NCI-H187 treated with DMSO at 0.1 percent for 48 hours (cell line): ENCODE measurements around the gene CPNE5.

Source experiments
- DNase-seq: peaks from one replicate; lab custom pipeline; 2025; lab: John Stamatoyannopoulos, UW

Gene CPNE5

DNA sequence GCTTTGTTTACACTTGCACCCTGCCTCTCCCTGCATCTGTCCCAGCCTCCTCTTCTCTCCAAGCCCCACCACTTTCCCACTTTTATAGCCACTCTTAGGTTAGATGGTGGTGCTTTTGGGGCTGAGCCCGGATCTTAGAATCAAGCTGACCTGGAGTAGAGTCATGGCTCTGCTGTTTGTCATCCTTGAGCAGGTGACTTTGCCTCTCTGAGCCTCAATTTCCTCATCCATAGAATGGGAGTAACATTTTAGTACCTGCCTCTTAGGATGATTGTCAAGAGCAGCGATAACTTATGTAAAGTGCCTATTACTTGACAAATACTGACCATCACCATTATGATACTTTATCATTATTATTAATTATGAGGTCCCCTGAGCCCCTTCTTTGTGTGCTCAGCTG is 48.2 kb downstream of the CPNE5 start:
- DNase-seq, result no peak

DNA sequence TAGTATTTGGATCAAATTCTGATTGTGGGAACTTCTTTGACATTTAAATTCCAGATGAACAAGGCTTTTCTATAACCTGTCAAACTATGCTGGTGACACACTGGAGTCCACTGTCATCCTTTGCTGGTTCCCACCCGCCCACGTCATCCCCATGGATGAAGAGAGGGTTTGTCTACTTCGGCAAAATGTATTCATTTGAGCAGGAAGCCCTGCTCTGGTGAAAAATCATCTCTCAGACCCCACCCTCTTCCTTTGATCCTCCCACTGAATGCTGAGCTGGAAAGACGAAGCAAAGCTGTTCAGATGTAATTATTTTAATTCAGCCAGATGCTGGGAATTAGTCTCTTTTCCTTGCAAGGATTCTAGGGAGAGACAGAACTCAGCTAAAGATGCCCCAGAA is 50.5 kb downstream of the CPNE5 start:
- no peak for DNase-seq

DNA sequence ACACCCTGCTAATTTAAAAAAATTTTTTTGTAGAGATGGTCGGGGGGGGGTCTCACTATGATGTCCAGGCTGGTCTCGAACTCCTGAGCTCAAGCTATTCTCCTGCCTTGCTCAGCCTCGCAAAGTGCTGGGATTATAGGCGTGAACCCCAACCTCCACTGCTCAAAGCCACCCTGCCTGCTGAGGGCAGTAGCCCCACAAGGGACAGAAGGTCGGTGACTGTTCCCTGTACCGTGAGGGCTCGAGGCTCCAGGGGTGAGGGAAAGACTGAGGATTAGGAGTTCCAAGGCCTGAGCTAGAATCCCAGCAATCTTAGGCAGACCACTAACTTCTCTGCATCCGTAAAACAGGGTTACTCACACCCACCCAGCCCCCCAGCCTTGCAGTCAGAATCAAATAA is 51.1 kb downstream of the CPNE5 start:
- no peak for DNase-seq

DNA sequence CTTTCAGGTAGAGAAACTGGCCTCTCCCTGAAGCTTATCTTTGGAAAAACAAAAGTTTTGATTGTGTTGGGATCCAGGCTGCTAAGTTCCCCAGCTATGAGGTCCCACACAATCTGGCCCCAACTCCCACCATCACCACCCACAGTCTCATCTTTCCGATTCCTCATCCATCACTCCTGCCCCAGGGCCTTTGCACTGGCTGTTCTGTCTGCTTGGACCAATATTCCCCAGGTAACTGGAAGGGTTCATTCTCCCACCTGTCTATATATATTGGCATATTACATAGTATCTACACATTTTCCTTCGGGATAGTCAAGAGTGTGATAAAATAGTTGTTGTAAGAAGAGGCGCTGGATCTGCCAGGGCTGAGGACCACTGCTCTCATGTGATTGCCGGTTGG is 52.0 kb downstream of the CPNE5 start:
- no peak for DNase-seq

DNA sequence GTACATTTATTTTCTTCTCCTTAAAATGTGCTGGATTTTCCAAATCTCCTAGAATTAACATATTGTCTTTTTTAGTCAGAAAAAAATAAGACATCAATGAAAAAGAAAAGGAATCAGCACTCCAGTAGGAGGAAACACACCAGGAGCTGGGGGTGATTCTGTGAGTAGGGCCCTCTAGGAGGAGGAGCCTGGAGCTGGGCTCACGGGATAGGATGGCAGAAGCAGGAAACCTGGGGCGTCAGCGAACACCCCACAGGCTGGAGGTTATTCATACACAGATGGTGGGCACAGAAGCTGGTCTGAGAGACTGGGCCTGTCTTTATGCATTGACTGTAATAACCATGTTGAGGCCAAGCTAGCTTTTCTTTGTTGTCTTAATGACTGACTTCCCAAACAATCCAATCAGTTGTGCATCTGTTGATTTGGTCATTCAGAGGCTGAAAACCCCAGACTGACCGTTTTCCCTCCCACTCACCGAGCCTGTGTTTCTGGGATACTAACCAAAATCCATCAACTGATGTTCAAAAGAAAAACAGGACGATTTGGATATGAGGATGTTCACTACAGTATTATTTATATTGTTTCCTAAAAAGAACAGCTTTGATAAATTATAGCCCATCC is 53.1 kb downstream of the CPNE5 start:
- no peak for DNase-seq

DNA sequence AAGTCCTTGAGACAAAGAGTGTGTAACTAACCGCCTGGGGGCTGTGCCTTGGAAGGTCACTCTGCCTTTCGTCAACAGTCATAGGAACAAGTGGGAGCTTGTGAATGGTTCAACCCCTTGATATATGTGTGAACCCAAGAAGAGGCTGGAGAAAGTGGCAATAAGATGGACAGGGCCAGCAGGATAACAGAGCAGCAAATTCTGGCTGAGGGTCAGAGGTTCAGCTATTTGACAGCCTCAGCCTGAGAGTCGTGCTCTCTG is 54.9 kb downstream of the CPNE5 start:
- no peak for DNase-seq

DNA sequence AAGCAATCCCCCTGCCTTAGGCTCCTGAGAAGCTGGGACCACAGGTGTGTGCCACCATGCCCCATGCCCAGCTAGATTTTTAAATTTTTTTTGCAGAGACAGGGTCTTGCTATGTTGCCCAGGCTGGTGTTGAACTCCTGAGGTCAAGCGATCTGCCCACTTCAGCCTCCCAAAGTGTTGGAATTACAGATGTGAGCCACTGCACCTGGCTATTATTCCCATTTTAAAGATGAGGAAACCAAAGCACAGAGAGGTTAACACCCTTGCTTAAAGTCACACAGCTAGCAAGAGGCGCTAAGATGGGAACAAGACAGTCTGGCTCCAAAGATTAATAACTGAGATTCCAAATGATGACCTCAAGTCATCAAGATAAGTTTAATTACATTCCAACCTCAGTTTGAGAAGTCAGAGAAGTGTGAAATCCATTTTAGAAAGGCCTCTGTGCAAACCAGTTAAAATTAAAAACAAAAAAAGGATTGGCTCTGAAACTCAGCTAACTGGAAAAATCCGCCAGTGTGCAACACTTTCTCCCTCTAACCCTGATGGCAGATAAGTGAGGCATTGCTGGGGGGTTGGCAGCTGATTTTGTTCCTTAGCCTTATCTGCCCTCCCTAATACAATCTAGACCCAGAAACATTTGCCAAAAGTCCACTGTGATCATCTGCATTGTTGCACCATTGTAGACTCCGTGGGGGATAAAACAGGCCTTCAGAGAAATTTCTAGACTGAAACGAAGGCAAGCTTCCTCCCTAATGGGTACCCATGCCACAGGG is 55.5 kb downstream of the CPNE5 start:
- DNase-seq, result no peak

DNA sequence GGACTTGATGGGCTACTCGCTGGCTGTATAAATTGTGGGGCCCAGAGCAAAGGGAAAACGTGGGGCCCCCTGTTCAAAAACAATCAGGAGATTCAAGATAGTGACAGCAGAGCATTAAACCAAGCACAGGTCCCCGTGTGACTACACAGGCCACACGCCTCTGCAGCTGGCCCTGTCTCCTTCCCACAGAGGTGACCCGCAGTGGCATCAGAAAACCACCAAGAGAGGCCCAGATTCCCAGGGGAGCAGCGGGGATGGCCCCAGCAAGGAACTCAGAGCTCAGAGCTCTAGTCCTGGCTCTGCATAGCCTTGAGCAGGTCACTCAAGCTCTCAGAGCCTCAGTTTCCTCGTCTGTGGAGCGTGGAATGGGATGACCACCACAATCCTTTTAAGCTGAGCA is 57.6 kb downstream of the CPNE5 start:
- DNase-seq, result no peak

DNA sequence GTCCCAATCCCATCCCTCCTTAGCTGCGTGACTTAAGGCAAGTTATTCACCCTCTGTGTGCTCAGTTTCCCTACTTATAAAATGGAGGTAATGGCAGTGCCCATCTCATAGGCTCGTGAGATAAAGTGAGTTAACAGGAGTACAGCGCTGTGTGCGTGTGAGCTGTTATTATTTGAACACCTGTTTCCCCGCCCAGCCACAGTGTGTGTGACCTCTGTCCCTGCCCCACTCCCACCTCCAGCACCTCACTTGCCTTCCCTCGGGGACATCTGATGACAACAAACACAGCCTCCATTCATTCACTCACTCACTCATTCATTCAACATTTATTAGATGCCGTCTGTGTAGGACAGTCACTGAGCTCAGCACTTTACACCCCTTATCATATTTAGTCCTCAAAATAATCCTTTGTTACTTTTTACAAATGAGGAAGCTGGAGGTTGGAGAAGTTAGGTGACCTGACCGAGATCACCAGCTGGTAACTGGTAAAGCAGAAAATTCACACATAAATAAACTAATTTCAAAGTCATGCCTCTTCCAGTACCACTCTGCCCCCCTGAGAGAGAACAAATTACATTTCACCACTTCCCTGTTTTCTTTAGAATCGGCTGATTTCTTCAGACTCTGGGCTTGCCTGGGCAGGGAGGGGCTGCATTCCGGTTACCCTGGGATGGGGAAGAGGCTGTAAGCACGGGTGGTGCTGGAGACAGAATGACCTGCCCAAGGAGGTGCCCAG is 58.6 kb downstream of the CPNE5 start:
- no peak for DNase-seq

DNA sequence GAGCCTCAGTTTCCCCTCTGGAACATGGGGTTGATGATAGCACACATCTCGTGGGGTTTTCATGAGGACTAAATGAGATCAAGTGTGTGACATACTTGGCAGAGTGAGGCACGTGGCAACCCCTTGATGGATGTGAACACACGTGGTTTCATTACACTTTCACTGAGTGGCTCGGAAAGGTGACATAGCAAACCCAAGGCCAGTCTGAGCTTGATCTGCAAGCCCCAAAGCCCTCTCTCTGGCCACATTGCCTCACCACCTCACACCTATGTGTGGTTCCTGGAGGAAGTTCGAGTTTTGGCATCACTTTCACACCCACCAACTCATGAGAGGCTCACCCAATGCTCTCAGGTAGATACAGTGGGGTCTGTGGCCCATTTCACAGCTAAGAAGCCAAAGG is 60.0 kb downstream of the CPNE5 start:
- DNase-seq, result no peak

DNA sequence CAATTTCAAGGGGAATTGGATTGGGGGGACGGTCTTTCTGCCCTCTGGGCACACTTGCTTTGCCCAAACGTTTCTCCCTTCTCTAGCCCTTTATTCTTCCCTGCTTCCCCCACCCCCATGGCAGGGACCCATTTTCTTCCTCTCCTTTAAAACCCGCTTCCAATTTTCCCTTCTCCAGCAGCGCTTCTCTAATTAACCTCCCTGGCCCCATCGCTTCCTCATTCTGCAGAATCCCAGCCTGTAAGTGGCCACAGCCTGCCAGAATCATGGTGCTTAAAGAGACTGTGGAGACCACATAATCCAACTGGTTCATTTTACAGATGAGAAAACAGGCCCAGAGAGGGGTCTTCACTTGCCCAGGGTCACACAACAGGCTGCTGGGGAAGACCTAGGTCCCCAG is 61.4 kb downstream of the CPNE5 start:
- DNase-seq, result no peak

DNA sequence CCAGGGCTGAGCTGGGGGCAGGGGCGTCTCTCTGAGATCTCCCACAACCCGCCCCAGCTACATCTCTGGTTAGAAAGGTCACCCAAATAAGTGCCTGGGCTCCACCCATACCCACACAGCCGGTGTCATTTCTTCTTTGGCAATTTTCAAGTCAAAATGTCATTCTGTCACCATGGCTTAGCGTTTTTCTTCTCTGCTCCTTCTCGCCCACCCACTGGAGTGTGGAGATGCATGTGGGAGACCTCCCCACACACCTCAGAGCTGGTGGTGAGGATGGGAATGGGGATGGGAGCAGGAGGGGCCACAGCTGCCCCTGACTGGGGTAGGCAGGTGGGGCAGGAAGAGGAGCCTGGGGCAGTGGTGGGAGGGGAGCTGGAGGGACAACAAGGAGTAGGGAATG is 63.1 kb downstream of the CPNE5 start:
- no peak for DNase-seq

DNA sequence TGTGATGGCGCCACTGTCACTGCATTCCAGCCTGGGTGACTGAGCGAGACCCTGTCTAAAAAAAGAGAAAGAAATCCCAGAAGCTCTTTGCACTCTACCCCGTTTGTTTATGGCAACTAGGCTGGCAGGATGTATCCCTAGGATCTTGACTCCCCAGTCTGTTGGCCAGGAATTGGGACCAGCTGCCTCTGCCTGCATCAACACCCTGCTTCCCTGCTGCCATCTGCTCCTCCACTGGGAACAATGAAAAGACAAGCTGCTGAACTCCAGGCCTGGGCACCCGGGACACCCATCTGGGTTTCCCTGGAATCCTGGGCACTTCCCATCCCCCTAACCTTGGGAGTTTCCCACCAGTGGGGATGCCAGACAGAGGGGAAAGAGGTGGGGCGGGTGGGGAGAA is 64.9 kb downstream of the CPNE5 start:
- DNase-seq, result no peak

DNA sequence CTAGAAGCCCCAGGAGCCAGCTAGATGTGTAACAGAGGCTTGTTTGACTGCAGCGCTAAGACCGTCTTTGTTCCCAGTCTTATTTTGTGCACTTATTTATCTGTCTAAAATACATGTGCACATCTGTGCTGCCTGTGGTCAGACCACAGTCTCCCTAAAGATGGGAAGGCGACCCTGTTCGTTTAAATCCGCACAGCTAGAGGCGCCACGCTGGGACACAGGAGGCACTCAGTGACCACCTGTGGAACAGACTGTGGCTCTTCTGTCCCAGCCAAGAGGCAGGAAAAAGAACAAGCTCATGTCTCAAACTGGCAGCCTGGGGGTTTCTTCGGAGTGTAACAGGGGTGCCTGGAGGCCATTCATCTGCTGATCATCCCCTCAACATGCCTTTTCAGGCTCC is 66.8 kb downstream of the CPNE5 start:
- DNase-seq, result no peak

DNA sequence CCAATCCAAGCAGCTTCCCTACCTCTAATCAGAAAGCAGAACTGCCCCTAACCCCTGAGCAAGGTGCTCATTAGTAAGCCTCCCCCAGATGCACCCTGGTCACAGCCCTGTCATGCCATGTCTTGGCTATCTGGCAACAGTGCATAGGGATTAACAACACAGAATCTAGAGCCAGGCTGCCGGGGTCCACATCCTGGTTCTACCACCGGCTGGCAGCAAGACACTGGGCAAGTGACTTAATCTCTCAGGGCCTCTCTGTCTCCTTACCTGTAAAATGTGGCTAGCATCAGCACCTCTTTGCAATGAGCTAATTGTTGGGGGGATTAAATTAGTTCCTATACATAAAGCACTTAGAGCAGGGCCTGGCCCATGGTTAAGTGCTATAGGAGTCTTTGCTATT is 68.1 kb downstream of the CPNE5 start:
- DNase-seq, result no peak

DNA sequence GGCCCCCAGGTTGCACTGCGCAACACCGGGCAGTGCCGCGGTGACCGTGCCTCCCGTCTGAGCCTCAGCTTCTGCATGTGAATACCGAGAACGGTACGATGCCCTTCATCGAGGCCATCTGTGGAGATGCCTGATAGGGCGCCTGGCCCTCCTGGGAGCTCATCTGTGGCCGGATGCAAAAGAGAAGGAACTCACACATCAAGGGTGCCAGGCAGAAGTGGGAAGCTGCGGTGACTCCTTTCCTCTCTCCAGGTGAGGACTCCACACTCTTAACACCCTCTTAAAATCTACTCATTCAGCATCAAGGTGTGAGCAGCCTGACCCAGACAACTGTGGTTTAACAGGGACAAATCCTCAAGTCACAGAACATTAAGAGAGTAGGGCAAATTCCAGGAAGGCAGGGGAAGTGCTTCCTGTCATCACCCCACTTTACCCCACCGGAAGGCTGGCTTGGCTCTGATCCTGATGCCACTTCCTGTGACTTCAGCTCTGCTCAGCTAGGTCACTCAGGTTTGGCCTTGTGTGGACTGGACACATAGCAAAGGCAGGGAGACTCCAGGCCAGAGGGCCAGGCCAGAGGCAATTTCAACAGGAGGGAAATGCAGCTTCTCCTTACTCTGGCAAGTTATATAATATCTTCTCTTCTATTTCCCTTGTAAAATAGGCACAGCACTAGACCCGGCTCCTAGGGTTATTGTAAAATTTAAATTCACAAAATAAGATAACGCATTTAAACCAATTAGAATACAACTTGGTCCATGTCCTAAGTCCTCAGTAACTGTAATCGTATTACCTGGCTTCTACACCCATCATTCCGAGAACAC is 69.4 kb downstream of the CPNE5 start:
- DNase-seq, result no peak

DNA sequence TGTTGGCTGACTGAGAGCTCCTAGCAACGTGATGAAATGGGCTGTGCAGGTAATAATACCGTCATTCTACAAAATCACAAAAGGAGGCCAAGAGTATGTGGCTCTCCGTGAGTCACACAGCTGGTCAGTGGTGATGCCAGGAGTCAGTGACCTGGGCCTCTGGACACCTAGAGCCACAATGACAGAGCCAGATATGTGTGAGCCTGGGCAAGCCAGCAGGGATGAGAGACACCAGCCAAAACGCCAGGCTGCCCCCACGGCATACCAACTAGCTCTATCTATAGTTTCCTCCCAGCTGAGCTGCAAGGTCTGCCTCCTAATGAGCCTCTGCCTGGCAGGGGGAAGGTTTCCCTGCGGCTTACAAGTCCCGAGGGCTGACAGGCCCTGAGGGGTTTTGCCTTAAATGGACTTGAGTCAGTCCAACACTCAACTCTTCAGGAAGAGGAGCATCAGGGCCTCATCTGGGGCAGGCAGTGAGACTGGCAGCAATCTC is 70.0 kb downstream of the CPNE5 start:
- DNase-seq, result no peak

DNA sequence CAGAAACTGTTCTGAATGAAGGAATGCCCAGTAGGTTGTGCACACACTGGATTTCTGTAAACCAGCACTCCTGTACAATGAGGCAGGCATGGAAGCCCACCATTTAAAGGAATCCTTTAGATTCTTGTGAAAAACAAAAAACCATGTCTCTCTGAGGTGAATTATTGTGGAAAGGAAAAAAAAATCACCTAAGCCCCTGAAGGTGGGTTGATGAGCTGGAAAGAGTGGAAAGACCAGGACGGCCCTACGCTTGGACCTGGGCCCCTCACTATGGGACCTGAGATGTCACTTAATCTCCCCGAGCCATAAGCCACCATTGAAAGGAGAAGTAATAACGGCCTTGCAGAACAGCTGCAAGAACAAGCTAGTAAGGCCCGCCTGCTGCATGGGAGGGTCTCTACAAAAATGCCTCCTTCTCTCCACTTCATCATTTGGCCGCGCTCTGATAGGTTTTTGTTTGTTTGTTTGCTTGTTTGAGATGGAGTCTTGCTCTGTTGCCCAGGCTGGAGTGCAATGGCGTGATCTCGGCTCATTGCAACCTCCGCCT is 72.8 kb downstream of the CPNE5 start:
- no peak for DNase-seq

DNA sequence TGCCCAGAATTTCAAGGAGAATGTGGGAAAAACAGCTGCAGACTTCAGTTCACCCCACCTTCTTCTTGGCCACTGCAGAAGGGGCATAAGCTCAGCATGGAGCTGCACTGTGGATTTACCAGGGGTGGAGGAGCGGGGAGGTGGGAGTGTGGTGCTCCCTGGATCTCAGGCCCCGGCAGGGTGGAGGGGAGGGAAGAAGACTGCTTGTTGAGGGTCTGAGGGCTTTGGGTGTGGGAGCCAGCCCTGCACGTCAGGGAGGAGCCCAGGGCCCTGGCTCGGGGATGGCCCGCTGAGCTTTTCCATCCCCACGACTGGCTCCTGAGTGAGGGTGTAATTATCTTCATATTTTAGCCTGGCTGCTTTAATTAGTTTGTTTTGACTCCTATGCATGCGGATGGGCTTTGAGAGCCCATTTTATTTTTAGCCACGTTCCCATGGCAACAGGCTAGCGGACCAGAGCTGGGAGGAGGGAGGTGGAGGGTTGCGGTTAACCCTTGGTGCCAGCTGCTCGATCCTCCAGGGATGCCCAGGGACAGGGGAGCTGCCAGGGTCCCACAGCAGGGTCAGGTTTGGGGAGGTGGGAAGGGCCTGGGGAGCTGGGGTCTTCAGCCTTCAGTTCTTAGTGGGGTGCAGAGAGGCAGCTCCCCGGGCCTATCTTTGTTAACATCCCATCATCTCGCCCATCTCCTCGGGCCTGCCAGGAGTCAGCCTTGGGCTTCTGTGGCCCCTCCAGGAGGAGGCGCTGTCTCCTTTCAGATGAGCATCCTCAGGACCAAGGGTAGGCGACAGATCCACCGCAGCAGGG is 73.4 kb downstream of the CPNE5 start:
- peak; percentile 27 for DNase-seq

DNA sequence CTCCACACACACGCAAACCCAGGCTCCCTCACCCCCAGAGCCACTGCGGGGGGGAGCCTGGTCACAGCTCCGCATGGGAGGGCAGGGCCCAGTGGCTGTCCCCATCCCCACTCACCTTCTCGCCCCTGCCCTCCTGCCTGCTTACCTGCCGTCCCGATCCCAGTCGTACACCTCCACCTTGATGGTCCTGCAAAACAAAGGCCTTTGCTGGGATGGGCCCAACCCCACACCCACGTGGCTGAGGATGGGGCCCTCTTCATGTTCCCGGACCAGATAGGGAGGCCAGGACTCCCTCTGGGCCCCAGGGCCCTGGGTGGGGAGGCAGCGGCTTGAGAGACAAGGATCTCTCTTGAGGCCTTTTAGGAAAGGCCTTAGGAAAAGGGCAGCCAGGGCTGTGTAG is 74.1 kb downstream of the CPNE5 start:
- no peak for DNase-seq

DNA sequence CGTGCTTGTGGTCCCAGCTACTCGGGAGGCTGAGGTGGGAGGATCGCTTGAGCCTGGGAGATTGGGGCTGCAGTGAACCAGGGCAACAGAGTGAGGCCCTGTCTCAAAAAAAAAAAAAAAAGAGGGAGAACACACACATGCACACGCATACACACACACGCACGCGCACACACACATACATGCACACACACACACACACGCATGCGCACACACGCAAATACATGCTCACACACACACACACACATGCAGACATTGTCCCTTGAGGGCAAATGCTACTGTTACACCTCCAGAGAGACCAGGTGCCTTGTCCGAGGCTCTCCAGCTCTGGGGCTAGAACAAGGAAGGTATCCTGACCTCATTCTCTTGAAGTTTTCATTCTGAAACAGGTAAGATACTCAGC is 77.1 kb downstream of the CPNE5 start:
- no peak for DNase-seq
